Natural killer cell (primary cell): Measurements from ENCODE around the gene ABHD12B. TPM values are rescaled to one million over a fixed set of nuclear protein-coding genes. Genes with fewer than 3 reads are reported as not detected.

Experiments used
- ATAC-seq, 3 donors: fragments of 150-1000 bp in 2 of 3; fragments of 200-7000 bp in 1 of 3; cut with Tn5 transposase; 1 replicate in 1 of 3; 2 replicates in 2 of 3; pipeline ENCODE4 v1.10.0; 2021; ENCODE audit warnings: mild to moderate bottlenecking in 2 of 3, moderate library complexity in 2 of 3
- DNase-seq, 2 donors: peaks; one replicate each; pipeline versions ENCODE4 v3.0.0 to v3.0.0-alpha.2; 2013 to 2021; ENCODE audit warnings: mixed read lengths in 1 of 2
- H3K27ac ChIP-seq: one replicate; pipeline ENCODE4 v1.5.1; 2013; ENCODE audit warnings: mild to moderate bottlenecking, low read length
- H3K27me3 ChIP-seq: one replicate; pipeline ENCODE4 v1.6.1; 2013; ENCODE audit warnings: low read length; ENCODE audit not compliant: control insufficient read depth, insufficient read depth
- H3K36me3 ChIP-seq: one replicate; pipeline ENCODE4 v1.6.1; 2013; ENCODE audit warnings: low read length; ENCODE audit not compliant: control insufficient read depth, insufficient read depth
- H3K4me1 ChIP-seq: one replicate; pipeline ENCODE4 v1.6.1; 2013; ENCODE audit warnings: low read length; ENCODE audit not compliant: control insufficient read depth, insufficient read depth
- H3K4me3 ChIP-seq: one replicate; pipeline ENCODE4 v1.5.1; 2013; ENCODE audit warnings: low read length
- H3K9me3 ChIP-seq: one replicate; pipeline ENCODE4 v1.6.1; 2013; ENCODE audit warnings: low read length; ENCODE audit not compliant: control insufficient read depth, insufficient read depth
- H3K27ac Mint-ChIP-seq, 2 donors: one replicate each; pipeline ENCODE4 v1.8.0; 2022; ENCODE audit warnings: mild to moderate bottlenecking in 2 of 2, mixed read lengths in 2 of 2, moderate library complexity in 1 of 2
- H3K27me3 Mint-ChIP-seq, 2 donors: one replicate each; pipeline ENCODE4 v1.8.0; 2022; ENCODE audit warnings: low read depth in 2 of 2, mixed read lengths in 2 of 2
- H3K36me3 Mint-ChIP-seq: one replicate; pipeline ENCODE4 v1.8.0; 2022; ENCODE audit warnings: mixed read lengths
- H3K4me1 Mint-ChIP-seq, 2 donors: one replicate each; pipeline ENCODE4 v1.8.0; 2022; ENCODE audit warnings: mixed read lengths in 2 of 2
- H3K4me3 Mint-ChIP-seq: one replicate; pipeline ENCODE4 v1.8.0; 2022; ENCODE audit warnings: mild to moderate bottlenecking, moderate library complexity, mixed read lengths
- H3K9me3 Mint-ChIP-seq, 2 donors: one replicate each; pipeline ENCODE4 v1.8.0; 2022; ENCODE audit warnings: mixed read lengths in 2 of 2
- WGBS: methylation state at CpG from one replicate; pipeline ENCODE4 v1.1.7; 2013; ENCODE audit warnings: missing lambda C conversion rate; ENCODE audit not compliant: insufficient coverage; 5-methylcytosine and 5-hydroxymethylcytosine counted together
- intact Hi-C: fragments of 100-400 bp; cut with micrococcal nuclease; formaldehyde crosslinking; loops from one replicate; pipeline ENCODE4 v1.14.2; 2022
- total RNA-seq, 4 donors: library from RNA; stranded (reverse); fragments of 120-200 nt in 1 of 4; gene quantifications; one replicate each; pipeline versions ENCODE4 v1.2.3 to v1.2.4, GENCODE V29; 2013 to 2022
- TF ChIP-seq, protein P1 (sequence below): fragments of 200-600 bp; IDR thresholded peaks from one replicate; pipeline ENCODE4 v1.8.0; 2022; ENCODE audit warnings: antibody characterized with exemption

Gene ABHD12B
- total RNA-seq, 3 donors from 2014 or later (not counting 1 experiment from before 2014, with no cell fraction given), result not detected

DNA sequence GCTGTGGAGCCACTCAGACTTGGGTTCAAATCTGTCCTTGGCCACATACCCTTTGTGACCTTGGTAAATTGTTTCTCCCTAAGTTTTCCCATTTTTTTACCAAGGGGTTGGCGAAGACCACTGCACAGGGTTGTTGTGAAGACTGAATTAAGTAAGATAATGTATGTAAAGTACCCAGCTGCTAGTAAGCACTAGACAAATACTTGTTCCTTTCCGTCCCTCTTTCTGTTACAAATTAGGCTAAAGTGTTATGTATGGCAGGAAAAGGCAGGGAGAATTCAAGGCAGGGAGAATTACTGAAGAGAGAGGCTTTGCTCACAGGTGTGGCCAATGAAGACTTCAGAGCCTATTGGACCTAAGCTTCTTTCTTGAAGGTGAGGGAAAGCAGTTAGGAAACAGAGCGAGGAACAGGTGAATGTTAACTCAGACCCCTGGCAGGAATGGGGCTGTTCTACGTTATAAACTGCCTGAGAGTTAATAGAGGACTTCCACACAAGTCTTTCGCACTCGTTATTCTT lies 25.9 kb downstream of the ABHD12B start:
- ATAC-seq, result no peak
- H3K36me3 ChIP-seq, result no peaks in the 10 kb centered on the region
- DNase-seq, result no peak
- no peak overlapping the region for H3K4me3 ChIP-seq
- TF ChIP-seq, protein P1, sequence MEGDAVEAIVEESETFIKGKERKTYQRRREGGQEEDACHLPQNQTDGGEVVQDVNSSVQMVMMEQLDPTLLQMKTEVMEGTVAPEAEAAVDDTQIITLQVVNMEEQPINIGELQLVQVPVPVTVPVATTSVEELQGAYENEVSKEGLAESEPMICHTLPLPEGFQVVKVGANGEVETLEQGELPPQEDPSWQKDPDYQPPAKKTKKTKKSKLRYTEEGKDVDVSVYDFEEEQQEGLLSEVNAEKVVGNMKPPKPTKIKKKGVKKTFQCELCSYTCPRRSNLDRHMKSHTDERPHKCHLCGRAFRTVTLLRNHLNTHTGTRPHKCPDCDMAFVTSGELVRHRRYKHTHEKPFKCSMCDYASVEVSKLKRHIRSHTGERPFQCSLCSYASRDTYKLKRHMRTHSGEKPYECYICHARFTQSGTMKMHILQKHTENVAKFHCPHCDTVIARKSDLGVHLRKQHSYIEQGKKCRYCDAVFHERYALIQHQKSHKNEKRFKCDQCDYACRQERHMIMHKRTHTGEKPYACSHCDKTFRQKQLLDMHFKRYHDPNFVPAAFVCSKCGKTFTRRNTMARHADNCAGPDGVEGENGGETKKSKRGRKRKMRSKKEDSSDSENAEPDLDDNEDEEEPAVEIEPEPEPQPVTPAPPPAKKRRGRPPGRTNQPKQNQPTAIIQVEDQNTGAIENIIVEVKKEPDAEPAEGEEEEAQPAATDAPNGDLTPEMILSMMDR, result no peak
- Mint-ChIP-seq H3K36me3 (no peaks in the 10 kb centered on the region), H3K27ac (no peak overlapping the region), H3K4me1 (no peaks in the 10 kb centered on the region), H3K27me3 (peaks cover 13 to 15% of the 10 kb centered on the region in 2 donors), H3K4me3 (no peak overlapping the region), H3K9me3 (no peaks in the 10 kb centered on the region)
- no peaks in the 10 kb centered on the region for H3K9me3 ChIP-seq
- no peaks in the 10 kb centered on the region for H3K27me3 ChIP-seq
- no peaks in the 10 kb centered on the region for H3K4me1 ChIP-seq
- WGBS, result 87% methylated on average over 3 of the region's 6 CpGs
- intact Hi-C loops, result no loop called here
- no peak overlapping the region for H3K27ac ChIP-seq

DNA sequence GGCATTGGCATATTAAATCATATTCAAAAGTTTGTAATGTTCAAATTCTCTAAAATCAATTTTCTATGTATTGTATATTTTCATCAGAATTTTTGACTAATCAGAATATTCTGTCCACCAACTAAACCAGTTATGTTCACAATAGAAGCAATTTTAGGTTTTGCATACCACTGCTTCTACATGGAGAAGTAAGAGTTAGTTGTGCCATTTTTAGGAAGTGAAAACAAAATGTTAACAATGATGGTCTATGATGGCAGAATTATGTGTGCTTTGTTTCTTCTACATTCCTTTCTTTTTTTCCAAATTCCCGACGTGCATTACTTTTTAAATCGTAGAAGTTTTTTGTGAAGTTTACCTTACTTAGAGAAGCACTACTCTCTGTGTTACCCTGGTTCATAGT lies 29.5 kb downstream of the ABHD12B start:
- H3K27me3 Mint-ChIP-seq, result peaks cover 13 to 15% of the 10 kb centered on the region in 2 donors
- Histone ChIP-seq H3K36me3 (no peaks in the 10 kb centered on the region), H3K9me3 (no peaks in the 10 kb centered on the region), H3K4me1 (no peaks in the 10 kb centered on the region), H3K27me3 (no peaks in the 10 kb centered on the region), H3K27ac (no peak overlapping the region), H3K4me3 (no peak overlapping the region)
- DNase-seq (no peak), ATAC-seq (no peak)
- TF ChIP-seq, protein P1, result no peak
- H3K36me3 Mint-ChIP-seq, result no peaks in the 10 kb centered on the region
- intact Hi-C loops, result no loop called here
- no peaks in the 10 kb centered on the region for H3K9me3 Mint-ChIP-seq
- H3K27ac Mint-ChIP-seq, result no peak overlapping the region
- no CpG with 5 or more reads among the region's 3 CpGs for WGBS
- no peak overlapping the region for H3K4me3 Mint-ChIP-seq
- no peaks in the 10 kb centered on the region for H3K4me1 Mint-ChIP-seq

DNA sequence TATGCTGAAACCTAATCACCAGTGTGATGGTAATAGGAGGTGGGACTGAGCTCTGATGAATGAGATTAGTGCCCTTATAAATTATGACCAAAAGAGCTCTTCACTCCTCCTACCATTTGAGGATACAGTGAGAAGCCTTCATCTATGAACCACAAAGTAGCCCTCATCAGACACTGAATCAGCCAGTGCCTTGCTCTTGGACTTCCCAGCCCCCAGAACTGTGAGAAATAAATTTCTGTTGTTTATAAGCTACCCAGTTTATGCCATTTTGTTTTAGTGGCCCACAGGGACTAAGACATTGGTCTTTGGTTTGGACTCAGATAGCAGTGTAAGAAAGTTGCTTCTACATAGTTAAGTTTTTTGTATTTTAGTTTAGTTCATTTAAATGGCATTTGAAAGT lies 32.9 kb downstream of the ABHD12B start:
- no peaks in the 10 kb centered on the region for H3K36me3 ChIP-seq
- H3K9me3 Mint-ChIP-seq, result no peaks in the 10 kb centered on the region

More for the DNA sequence above, 32.9 kb downstream of the ABHD12B start:
- no peaks in the 10 kb centered on the region for H3K4me1 ChIP-seq
- no peaks in the 10 kb centered on the region for H3K9me3 ChIP-seq
- H3K27me3 Mint-ChIP-seq, result peaks cover 10 to 16% of the 10 kb centered on the region in 2 donors
- H3K4me3 Mint-ChIP-seq, result no peak overlapping the region
- H3K36me3 Mint-ChIP-seq, result no peaks in the 10 kb centered on the region
- intact Hi-C loops, result no loop called here
- H3K27ac ChIP-seq, result no peak overlapping the region
- TF ChIP-seq, protein P1, result no peak
- no peaks in the 10 kb centered on the region for H3K27me3 ChIP-seq
- no peak overlapping the region for H3K27ac Mint-ChIP-seq
- no peak overlapping the region for H3K4me3 ChIP-seq
- no peaks in the 10 kb centered on the region for H3K4me1 Mint-ChIP-seq
- DNase-seq (no peak), ATAC-seq (no peak)
